Skin of body (tissue), 2 donors: ENCODE measurements around the gene GNPNAT1. TPM values are rescaled to one million over a fixed set of nuclear protein-coding genes. Genes with fewer than 3 reads are reported as not detected.
"Not testable (repeated sequence)": the region's sequence is repeated elsewhere in the genome, so short reads cannot be mapped to it uniquely, and the experiment has no call there.

Experiments used
- DNase-seq: peaks from one replicate; lab custom pipeline; 2025; lab: John Stamatoyannopoulos, UW
- total RNA-seq: library from RNA; depleted of rRNA; stranded (reverse); fragments of >200 nt; gene quantifications from one replicate; pipeline ENCODE4 v1.2.3, GENCODE V29; 2014

GNPNAT1 gene
- total RNA-seq, 1 donor from 2014 or later: 12.3 TPM

DNA sequence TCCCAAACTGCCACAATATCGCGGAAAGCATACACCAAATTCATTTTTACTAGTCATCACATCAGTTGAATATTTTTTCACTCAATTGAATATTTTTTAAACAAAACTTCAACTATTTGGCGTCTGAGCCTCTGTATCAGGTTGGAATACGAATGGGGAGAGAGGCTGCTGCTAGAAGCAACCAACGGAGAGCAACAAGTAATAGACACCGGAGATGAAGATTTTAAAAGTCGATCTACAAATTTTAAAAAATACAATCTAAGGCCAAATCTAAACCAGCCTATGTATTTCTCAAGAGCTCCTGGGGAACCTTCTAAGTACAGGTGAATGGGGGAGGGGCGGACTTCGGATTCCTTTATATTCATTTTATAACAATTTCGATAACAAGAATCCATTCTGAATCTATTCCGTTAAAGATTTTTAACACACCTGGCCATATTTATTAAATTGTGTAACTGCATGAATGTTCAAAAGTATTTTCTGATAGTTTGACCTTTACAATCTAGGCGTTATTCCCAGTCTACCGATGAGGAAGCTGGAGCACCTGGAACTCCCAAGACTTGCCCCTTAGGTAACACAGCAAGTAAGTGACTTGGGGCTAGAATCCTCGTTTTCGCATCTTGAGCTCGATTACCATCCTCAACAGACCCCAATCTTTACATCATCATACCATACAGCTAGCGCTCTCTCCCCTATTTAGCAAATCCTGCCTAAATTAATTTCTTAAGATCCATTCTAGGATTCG, 1.2 kb downstream of the GNPNAT1 start:
- no peak for DNase-seq

DNA sequence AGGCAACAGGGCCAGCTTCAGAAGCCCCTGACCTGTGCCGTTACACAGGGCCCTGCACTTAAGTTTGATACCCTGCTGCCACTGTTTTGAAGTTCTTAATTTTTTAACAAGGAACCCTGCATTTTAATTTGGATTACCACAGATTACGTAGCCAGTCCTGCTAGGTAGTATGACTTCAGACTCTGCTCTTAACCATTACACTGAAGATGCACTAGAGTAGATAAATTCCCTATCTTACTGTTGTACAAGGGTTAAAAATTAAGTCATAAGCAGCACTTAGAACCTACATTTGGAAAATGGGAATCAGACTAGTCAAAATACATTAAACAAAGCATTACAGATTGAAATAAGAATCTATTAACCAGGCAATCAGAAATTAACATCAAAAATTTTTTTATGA, 2.3 kb downstream of the GNPNAT1 start:
- DNase-seq: no peak

DNA sequence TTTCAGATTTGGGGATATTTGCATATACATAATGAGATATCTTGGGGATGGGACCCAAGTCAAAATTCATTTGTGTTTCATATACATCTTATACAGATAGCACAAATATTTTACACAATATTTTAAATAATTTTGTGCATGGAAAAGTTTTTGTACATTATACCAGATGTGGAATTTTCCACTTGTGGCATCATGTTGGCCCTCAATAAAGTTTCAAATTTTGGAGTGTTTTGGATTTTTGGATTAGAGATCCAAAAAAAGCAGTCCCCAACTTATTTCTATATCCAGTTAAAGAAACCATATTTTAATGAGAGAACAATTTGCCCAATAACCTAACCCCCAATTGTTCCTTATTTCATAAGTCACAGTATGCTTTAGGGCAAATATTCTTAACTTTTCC, 4.5 kb downstream of the GNPNAT1 start:
- DNase-seq: no peak

DNA sequence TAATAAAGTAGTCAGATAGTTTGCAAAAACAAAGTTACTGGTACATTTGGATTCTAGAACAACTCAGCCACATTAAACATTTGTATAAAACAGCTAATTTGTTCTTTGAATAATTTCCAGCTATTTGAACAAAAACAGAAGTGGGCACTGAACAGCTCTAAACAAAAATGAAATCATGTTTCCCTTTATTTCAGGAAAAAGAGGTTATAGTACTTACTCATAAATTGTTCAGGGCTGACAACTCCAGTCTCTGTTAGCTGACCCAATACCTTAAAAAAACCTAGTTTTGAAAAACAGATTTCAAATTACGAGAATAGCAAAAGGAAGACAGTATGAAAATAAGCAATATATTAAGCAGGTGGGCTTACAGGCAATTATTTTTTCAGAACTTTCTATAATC, 8.2 kb downstream of the GNPNAT1 start:
- no peak for DNase-seq

DNA sequence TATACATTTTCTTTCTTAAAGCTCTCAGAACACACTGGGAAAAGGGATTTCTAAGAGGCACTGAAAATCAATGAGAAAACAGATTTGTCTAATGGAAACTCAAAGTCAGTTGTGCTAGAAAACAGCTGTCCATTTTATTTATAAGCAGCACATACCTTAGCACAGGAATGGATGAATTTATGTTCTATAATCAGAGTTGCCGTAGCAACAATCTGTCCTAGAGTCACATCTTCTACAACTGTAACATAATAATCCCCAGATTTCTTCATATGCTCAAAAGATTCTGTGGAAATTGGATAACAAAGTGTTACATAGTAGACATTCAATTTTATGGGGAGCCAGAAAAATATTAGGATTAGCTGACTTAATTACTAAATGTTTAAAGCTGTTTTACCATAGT, 9.8 kb downstream of the GNPNAT1 start:
- DNase-seq: no peak

DNA sequence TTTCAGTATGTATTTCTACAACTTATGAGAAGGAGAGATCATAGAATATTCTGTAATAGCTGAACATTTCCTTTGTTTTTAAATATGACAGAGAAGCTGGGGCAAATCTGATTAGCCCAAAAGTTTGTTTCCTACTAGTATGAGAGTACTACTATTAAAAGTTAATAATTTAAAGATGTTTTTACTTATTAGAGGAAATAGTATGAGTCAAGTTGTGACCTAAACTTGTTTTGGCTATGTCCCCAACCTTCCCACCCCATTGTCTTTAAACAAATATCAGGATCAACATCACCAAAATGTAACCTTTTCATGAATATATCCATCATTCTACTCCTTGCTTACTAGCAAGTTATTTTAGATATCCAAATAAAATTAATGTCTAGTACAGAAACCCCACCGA, 10.5 kb downstream of the GNPNAT1 start:
- DNase-seq: no peak

DNA sequence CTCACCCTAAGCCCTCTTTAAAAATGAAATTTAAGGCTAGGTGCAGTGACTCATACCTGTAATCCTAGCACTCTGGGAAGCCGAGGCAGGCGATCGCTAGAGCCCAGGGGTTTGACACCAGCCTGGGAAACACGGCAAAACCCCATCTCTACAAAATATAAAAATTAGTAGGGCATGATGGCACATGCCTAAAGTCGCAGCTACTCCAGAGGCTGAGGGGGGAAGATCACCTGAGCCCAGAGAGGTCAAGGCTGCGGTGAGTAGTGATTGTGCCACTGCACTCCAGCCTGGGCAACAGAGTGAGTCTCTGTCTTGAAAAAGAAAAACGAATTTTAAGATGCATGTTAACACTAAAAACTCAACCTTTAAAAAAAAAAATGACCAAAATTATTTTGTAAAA, 12.7 kb downstream of the GNPNAT1 start:
- no peak for DNase-seq

DNA sequence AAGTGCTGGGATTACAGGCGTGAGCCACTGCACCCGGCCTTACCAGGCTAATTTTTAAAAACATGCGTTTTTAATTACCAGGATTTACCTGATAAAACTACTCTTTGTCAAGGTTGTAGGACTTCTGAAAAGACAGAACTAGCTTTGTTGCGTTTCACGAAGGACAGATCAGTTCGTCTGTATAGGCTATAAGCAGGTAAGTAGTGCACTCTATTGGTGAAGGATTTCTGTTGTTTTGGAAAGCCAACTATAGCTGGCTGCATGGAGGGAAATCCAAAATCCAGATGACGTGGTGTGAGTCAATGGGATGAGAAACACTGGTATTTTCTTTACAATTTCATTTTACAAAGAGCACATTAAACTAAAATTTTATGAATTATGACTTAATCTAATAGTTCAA, 14.6 kb downstream of the GNPNAT1 start:
- no peak for DNase-seq

DNA sequence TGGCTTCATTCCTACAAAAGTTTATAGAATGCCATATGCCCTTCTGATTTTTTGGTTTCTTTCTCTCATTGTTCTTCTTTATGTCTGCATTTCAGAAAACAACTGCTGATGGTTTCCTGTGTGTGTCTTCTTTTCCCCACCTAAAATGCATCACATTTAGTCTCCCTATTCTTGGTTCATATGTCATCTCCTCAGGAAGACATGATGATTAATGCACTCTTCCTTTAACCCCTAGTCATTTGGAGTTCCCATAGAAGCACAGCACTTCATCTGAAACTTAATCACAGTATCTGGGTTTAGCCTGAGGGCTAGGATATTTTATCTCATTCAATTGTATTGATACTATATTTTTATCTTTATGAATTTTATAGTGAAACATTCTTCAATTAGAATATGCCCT, 21.5 kb downstream of the GNPNAT1 start:
- no peak for DNase-seq

DNA sequence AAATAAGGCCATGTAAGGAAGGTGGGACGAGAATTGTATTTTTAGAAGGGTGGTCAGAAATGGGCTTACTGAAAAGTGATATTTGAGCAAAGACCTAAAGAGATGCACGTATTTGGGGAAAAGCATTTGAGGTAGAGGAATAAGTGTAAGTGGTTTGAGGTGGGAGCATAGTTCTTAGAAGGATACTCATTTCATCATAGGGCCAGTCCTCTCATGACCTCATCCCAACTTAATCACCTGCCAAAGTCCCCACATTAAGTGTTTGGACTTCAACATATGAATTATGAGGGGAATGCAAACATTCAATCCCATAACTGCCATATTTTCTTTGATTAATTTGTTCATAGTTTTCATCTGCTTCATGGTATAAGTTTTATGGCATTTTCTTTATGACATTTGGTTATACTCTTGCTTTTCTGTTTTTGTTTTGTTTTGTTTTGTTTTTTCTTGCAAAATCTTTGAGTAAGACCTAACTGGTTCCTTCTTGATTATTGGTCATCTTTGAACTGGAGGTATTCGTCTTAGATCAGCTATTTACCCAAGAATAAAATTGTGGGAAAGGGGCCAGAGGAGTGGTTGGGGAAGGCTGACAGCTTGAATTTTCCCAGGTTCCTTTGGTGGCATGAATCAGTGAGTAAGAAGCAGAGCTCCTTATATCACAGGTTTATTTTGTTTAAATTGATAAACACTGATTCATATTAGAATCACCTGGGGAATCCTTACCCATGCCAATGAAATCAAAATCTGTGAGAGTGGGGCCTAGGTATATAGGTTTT, 24.2 kb downstream of the GNPNAT1 start:
- DNase-seq: no peak

DNA sequence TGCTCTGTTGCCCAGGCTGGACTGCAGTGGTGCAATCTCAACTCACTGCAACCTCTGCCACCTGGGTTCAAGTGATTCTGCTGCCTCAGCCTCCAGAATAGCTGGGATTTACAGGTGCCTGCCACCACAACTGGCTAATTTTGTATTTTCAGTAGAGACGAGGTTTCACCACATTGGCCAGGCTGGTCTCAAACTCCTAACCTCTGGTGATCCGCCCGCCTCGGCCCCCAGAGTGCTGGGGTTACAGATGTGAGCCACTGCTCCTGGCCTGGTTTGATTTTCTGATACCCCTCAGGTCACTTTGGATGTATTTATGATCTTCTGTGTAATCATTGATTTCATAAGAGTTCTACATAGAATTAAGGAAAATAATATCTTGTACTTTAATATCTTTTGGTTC, 28.5 kb downstream of the GNPNAT1 start:
- DNase-seq: not testable (repeated sequence)

DNA sequence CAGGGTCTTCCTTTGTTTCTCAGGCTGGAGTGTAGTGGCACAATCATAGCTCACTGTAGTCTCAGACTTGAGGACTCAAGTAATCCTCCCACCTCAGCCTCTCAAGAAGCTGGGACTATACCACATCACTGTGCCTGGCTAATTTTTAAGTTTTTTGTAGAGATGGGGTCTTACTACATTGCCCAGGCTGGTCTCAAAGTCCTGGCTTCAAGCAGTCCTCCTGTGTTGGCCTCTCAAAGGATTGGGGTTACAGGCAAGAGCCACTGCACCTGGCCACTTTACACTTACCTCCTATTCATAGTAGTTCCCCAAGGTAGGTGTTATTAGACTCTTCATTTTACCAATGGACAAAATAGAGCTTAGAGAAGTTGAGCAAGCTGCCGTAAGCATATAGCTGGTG, 32.3 kb downstream of the GNPNAT1 start:
- no peak for DNase-seq

DNA sequence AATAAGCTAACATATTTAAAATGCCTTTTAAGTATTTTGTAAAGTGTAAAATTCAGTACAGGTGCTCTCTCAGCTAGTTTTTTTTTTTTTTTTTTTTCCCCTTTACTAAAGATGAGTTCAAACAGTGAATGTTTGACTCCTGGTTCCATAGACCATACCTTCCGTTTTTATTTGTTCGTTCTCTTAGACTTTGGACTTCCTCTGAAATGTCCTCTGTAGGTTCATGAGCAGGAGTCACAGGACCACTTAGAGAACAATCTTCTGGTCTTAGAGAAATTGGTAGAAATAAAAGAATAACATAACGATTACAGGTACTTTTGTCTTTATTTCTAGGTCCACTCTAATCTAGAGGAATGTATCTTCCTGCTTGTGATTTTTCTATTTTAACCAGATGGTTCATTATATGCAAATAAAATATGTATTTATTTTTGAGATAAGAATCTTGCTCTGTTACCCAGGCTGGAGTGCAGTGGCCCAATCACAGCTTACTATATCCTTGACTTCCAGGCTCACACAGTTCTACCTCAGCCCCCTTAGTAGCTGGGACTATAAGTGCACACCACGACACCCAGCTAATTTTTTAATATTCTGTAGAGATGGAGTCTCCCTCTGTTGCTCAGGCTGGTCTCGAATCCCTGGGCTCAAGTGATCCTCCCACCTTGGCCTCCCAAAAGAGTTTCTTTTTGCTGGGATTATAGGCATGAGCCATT, 35.6 kb downstream of the GNPNAT1 start:
- no peak for DNase-seq

DNA sequence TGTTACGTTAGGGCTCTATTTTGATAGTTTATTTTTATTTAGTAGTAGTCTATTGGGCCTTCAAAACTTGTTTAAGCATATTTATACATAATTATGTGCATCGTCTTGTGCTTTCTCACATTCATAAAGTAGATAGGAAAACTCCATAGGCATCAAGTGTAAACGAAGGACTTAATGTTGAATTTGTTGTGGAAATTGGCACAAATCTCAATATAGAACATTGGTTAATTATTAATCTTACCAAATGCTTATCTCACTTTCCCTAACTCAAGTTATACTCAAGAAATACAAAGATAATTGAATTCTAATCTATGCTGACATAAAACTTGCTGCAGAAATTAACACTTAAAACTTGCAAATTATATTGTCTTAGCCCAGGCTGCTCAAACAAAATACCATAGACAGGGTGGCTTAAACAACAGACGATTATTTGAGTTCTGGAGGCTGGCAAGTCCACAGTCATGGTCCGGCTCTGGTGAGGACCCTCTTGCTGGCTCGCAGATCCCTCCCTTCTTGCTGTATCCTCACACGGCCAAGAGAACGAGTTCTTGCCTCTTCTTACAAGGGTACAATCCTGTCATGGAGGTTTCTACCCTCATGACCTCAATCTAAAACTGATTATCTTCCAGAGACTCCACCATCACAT, 42.6 kb downstream of the GNPNAT1 start:
- DNase-seq: no peak

DNA sequence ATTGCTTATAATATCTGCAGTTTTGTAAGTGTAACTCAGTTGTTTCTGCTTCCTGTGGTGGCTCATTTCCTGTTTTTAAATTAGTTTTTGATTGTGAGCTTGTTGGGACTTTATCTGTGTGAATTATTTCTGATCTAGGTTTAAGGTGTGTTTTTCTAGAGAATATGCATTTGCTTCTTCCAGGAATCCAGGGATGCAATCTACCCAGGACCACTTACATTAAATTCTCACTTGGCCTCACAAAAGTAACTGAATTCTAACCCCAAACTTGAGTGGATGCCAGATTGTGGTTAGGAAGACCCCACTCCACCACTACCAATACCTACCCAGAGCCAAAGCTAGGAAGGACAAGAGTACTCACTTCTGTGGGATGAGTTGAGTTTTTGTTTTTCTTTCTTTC, 49.5 kb downstream of the GNPNAT1 start:
- DNase-seq: no peak

DNA sequence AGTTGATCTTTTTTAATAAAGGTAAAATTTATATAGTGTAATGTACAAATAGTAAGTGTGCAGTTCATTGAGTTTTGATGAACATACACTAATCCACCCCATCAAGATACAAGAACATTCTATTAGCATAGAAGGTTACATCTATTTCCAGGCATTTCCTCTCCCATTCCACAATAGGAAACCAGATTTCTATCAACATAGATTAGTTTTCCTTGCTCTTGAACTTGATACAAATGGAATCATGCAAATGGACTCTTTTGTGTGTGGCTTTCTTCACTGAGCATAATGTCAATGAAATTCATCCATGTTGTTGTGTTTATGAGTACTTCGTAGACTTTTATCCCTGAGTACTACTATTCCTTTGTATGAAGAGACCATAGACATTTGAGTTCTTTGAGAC, 50.7 kb downstream of the GNPNAT1 start:
- no peak for DNase-seq

DNA sequence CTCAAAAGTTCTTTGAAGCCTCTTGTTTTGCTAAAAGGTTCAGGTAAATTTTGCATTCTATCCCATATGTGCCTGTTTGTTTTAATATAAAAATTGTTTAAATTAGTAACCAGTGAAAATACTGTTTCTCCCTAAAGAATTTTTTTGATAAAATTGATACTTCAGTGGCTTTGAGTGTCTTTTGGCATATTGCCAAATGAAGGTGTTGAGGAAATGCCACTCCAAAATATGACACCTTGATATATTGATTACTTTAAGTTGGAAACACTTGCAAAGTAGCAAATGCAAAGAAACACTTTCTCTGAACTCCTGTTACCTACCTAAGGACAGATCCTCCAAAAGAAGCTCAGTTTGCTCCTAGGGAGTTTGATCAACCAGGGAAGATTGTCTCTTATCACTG, 53.0 kb downstream of the GNPNAT1 start:
- no peak for DNase-seq

DNA sequence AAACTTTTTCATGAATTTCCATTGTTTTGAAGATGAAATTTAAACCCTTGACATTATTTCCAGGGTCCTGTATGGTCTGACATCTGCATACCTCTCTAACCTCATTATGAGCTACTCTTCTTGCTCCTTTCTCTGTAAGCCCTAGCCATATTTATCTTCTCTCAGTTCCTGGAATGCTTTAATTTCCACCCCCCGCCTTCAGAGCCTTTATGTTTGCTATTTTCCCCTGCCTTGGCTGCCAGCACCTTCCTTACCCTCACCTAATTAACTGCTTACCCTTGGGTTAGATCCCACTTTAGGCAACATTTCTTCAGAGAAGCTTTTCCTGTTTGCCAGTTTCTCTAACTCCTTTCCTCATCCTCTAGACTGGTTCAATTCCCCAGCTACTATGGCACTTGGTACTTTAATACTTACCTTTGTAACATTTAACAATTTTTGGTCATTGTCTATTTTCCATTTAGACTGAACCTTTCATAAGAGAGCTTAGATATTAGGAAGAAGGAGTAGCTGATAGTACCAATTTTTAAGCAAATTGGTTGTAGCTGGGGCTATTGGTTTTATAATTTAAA, 55.4 kb downstream of the GNPNAT1 start:
- DNase-seq: no peak

DNA sequence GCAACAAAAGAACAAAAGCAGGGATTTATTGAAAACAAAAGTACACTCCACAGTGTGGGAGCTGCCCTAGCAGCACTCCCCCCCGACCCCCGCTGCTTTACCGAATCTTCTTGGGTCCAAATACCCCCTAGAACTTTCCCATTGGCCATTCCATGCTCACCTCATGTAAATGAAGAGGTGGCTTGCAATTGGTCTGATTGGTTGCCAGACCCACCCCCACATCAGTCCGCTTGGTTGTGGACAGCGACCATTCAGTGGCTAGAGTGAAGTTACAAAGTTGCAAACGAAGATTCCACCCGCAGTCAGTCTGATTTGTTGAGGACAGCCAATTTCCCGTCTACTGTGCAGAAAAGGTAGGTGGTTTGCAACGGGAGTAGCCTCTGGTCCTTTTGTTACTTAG, 57.6 kb downstream of the GNPNAT1 start:
- no peak for DNase-seq

DNA sequence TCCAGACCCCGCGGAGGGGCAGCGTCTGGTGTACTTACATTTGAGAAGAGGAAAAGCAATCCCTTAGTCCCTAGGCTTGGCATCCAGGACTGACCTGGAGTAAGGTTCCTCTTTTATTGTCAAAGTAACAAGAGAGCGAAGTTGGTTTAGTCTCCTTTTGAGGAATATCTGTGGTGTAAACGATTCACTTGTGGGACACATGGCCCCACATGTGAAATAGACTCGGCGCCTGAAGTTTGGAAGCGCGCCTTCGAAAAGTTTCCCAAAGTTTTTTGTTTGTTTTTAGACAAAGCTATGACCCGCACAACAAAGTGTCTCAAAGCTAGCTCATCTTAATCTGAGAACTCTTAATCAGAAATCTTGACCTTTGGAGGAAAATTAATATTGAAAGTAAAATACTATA, 60.7 kb downstream of the GNPNAT1 start:
- peak; percentile 15 for DNase-seq

DNA sequence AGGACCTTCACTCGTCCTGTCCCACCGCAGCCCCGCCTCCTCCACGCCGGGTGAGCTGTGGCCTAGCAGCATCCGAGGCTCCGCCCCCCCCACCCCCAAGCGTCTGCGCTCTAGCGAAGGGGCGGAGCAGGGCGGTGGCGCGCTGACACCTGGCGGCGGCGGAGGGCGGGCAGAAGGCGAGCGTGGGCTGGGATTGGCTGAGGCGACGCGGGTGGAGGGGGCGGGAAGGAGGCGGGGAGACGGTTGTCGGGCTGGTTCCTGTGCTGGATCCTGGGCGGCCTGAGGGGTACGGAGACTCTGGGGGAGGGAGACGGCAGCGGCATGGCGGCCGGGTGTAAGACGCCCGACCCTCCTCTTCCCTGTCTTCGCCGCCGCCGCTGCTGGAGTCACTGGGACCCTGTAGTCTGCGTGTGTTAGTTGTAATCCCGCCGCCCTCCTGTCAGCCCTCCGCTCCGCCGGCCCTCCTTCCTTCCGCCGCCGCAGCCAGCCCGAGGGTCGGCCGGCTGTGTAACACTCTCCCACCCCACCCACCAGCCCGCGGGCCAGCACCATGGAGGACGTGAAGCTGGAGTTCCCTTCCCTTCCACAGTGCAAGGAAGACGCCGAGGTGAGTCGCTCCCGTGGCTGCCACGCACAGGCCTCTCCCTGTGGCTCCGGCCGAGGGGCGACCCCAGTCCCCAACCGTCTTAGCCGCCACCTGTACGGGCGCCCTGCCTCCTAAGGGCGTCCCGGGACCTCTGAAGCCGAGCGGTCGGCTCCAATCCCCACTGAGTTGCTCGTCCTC, 61.3 kb downstream of the GNPNAT1 start, which contains the start of gene STYX:
TSS of gene STYX (plus strand) at position 242 of the 784 bp plus-strand sequence. CDS start at position 551, 309 bp downstream.
- peak; percentile 94 for DNase-seq
